ENCODE data around the gene BMP7.

BMP7 gene

DNA sequence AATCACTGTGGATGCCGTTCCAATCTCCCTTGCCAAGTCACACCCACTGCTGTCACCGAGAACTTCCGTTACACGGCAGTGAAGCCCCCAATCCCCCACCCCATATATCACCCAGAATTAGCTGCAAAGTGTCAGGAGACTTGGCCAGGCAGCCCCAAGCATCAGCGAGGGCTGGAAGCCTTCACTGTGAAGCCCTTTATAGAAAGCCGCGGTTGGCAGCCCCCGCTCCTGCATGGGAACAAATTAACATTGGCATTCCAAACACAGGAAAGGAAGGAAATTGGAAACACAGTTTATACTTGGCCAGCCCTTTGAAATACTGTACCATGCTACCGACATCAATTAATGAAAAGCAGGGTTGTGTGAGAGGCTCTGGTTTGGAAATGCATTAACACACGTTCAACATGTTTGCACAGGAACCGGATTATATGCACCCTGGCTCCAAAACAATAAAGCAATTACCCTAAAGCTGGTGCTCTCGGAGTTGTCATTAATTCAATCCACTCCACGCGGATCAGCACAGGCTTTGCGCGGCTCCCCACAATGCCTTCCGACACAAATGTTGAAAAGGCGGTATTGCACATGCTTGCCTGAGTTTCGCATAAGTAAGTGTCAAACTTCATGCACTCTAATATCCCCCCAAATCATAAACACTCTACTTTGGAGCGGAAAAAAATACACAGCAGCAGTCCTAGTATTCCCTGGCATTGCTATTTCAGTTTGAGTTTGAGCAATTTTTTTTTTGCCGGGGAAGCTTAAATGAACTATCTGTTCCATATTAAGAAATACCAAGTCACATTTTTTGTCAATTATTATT is 7.1 kb downstream of the BMP7 start:
- peak in 21 of 42 donors; percentile 20 to 73 (median 48) for DNase-seq
- intact Hi-C loops (cut with DNase I) = no loop called here

- intact Hi-C loops (cut with DNase I) = no loop called here
- DNase-seq = peak in 18 of 42 donors; percentile 29 to 68 (median 50)
These were observed 8.6 kb downstream of the BMP7 start for GRCh38 chr20:57257701-57258453.

- no peak for DNase-seq
- intact Hi-C loops (cut with DNase I) = no loop called here
These were observed 9.5 kb downstream of the BMP7 start for GRCh38 chr20:57256908-57257307.

GRCh38 chr20:57256205-57256604 is 10.2 kb downstream of the BMP7 start:
- DNase-seq = no peak
- intact Hi-C loops (cut with DNase I) = no loop called here

GRCh38 chr20:57255183-57255582 is 11.3 kb downstream of the BMP7 start:
- DNase-seq = no peak
- intact Hi-C loops (cut with DNase I) = no loop called here

DNA sequence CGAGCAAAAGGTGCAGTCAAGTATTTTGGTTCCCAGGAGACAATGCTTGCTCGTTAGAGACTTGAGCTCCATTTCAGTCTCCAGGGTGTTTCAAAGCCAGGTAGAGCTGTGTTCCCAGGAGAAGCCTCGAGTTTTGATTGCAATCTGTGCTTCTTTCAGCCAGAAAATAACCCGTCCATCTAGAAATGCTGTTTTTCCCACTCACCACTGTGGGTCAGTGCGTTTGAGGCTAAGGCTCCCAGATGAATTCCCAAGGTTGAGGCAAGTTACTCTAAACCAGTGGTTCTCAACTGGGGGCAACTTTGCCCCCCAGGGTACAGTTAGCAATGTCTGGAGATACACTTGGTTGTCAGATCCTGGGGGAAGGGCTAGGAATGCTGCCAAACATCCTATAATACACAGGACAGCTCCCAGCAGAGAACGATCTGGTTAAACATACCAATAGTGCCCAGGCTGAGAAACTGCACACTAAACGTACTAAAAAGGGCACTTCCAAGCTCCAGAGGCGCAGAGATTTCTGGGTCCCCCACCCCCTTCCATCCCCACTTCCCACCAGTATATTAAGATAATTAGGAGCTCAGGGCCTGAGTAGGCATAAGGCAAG is 13.8 kb downstream of the BMP7 start:
- intact Hi-C loops (cut with DNase I) = no loop called here

GRCh38 chr20:57251949-57252348 is 14.5 kb downstream of the BMP7 start:
- intact Hi-C loops (cut with DNase I) = no loop called here
- no peak for DNase-seq

More for the DNA sequence above, 13.8 kb downstream of the BMP7 start:
- DNase-seq = no peak

DNA sequence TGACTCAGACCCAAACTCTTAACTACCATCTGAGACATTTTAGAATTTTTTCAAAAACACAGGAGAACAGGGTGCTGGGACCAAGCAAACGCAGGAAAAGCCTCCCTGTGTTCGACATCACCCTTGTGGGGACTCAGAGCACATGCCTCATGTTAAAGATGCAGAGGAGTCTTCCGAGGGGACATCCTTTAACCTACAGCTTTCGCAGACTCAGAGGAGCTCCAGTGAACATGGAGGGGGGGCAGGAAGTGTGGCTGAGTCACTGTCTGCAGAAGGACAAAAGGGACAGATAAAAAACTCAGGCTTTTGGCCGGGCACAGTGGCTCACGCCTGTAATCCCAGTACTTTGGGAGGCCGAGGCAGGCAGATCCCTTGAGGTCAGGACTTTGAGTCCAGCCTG is 15.1 kb downstream of the BMP7 start:
- no peak for DNase-seq
- intact Hi-C loops (cut with DNase I) = no loop called here

- intact Hi-C loops (cut with DNase I) = no loop called here
- DNase-seq = no peak
These were observed 15.7 kb downstream of the BMP7 start for GRCh38 chr20:57250607-57251343.

- no peak for DNase-seq
- intact Hi-C loops (cut with DNase I) = no loop called here
These were observed 16.7 kb downstream of the BMP7 start for GRCh38 chr20:57249772-57250171.

DNA sequence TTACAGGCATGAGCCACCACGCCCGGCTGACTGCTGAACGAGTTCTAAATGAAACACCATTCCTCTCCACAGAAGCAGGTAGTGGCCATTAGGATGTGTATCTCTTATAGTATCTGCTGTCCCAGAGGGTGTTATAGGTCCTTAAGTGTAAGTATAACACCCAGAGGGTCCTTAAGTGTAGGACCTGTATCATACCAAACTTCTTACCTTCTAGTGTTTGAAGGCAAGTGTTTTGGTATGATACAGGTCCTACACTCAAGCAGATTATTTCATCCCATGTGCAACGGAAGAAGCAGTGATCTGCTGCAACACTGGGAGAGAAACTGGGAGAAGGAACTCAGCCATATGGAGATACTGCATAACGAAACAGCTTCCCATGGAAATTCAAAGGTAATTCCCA is 17.4 kb downstream of the BMP7 start:
- intact Hi-C loops (cut with DNase I) = no loop called here

DNA sequence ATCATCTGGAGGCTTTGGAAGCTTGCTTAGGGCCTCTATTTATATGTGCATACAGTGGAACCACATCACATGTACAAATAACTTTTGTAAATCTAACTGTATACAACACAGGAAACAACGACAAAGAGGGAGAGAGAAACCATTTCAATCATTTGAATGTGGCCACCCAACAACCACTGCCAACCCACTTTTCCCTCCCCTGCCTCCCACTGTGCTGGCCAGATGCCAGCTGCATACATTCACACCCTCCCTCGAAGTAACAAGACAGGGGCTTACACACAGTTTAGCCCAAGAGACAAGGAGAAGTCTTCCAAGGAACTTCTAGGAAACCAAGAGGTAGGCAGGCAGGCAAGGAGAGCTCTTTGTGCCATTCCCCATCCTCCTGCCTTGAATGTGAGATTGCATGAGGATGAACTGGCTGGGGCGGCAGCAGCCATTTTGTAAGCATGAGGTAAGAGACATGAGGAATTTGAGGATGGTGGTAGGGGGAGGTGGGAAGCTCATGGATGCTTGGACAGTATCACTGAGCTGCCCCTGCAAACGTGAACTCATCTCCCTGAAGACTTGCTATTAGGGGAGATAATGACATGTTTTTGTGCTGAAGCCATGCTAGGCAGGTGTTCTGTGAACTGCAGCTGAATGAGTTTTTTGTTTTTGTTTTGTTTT is 18.2 kb downstream of the BMP7 start:
- DNase-seq = no peak
- intact Hi-C loops (cut with DNase I) = no loop called here

More for the DNA sequence above, 17.4 kb downstream of the BMP7 start:
- no peak for DNase-seq

GRCh38 chr20:57247292-57247965 is 19.0 kb downstream of the BMP7 start:
- intact Hi-C loops (cut with DNase I) = no loop called here
- no peak for DNase-seq

DNA sequence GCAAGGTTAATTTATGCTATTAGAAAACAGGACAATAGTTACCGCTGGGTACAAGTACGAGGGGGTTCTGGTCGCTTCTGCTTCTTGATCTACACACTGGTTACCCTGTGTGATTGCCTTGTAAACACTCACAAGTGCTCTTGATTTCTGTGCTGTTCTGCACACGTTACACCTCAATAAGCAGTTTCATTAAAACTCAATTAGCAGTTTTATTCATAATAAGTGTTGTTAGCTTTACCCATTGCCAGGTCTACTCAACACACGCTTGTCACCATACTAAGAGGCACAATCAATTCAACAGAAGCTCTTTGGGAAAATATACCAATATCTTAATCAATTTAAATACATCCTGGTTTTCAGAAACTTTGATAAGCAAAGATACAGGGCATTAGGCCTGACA is 20.4 kb downstream of the BMP7 start:
- intact Hi-C loops (cut with DNase I) = no loop called here
- no peak for DNase-seq

GRCh38 chr20:57244627-57245214 is 21.7 kb downstream of the BMP7 start:
- intact Hi-C loops (cut with DNase I) = no loop called here
- no peak for DNase-seq

DNA sequence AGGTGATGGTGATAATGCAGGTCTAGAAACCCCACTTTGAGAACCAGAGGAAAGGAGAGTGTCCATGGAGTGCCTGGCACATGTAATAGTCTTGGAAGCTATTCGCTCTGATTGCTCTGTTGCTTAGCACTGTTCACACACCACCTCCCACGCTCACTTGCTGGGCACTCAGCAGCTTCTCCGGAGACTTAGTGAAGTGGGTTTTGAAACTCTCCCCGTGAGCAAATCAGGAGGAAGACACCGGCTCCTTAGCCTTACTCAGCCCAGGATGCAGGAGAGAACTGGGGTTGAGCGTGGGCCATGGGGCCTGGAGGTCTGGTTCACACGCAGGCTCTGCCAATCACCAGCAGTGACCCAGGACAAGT is 22.2 kb downstream of the BMP7 start:
- DNase-seq = peak in 1 of 42 donors; percentile 47
- intact Hi-C loops (cut with DNase I) = no loop called here

DNA sequence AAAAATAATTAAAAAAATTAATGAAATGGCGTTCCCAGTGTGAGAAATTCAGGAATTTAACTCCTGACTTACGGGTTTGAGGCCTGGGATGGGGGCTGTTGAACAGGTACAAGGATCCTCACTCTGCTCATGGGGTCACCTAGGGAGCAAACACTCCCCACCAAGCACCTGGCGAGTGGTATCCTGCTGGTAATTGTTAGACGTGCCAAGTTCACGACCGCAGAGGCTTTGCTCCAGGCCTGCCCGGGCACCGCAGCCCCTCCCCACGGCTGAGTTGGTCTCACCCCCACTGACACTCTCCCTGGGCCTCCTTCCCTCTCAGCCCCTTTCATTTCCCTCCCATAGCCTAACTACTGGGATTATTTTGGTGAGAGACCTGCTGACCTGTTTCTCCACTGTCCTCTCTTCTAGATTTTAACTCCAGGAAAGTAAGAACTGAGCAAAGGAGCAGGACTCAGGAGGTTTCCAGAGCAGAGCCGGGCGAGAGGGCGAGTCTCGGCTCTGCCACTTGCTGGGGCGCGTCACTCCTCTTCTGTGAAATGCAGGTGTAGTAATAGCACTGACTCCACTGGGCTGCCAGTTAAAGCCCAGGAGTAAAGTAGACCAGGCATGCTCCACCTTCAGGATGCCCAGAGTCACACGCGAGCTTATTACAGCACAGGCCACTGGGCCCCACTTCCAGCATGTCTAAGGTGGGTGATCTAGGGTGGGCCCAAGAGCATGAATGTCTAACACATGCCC is 22.8 kb downstream of the BMP7 start:
- DNase-seq = no peak
- intact Hi-C loops (cut with DNase I) = no loop called here

Measured in head of caudate nucleus (tissue), 42 donors.